Loucy (cell line): ENCODE measurements around the gene COLGALT1.

Source experiments
- H2AFZ ChIP-seq: fragments of 200-600 bp; sonication (generic); 2 replicates; pipeline ENCODE4 v1.6.0; 2016; ENCODE audit warnings: antibody characterized with exemption, mild to moderate bottlenecking, low read length, moderate library complexity
- H3F3A ChIP-seq: fragments of 200-600 bp; 2 replicates; pipeline ENCODE4 v1.6.0; 2016; ENCODE audit warnings: antibody characterized with exemption, low read depth, mild to moderate bottlenecking
- H3K27me3 ChIP-seq: fragments of 200-600 bp; sonication (generic); 2 replicates; pipeline ENCODE4 v1.6.1; 2014; ENCODE audit warnings: low read length, mild to moderate bottlenecking; ENCODE audit not compliant: insufficient read depth, poor library complexity, severe bottlenecking
- H3K36me3 ChIP-seq: fragments of 200-600 bp; sonication (generic); 2 replicates; pipeline ENCODE4 v1.6.1; 2016; ENCODE audit warnings: low read length; ENCODE audit not compliant: insufficient read depth
- H3K4me1 ChIP-seq: fragments of 200-600 bp; sonication (generic); 2 replicates; pipeline ENCODE4 v1.5.1; 2014; ENCODE audit warnings: low read length, mild to moderate bottlenecking; ENCODE audit not compliant: insufficient read depth, poor library complexity, severe bottlenecking
- H3K4me2 ChIP-seq: fragments of 200-600 bp; sonication (generic); 2 replicates; pipeline ENCODE4 v1.6.0; 2014; ENCODE audit warnings: antibody characterized with exemption, low read length, low read depth, mild to moderate bottlenecking; ENCODE audit not compliant: poor library complexity, severe bottlenecking
- H3K4me3 ChIP-seq: fragments of 200-600 bp; sonication (generic); 2 replicates; pipeline ENCODE4 v1.5.1; 2014; ENCODE audit warnings: low read length, mild to moderate bottlenecking, mixed read lengths; ENCODE audit not compliant: poor library complexity, severe bottlenecking
- H3K79me2 ChIP-seq: fragments of 200-600 bp; sonication (generic); 2 replicates; pipeline ENCODE4 v1.6.1; 2014; ENCODE audit warnings: low read length; ENCODE audit not compliant: insufficient read depth
- H3K9ac ChIP-seq: fragments of 200-600 bp; sonication (generic); 2 replicates; pipeline ENCODE4 v1.6.0; 2014; ENCODE audit warnings: mild to moderate bottlenecking, low read depth, low read length, moderate library complexity; ENCODE audit not compliant: poor library complexity, severe bottlenecking
- H3K9me2 ChIP-seq: fragments of 200-600 bp; sonication (generic); replicated peaks from 2 replicates; pipeline ENCODE4 v1.6.1; 2016; ENCODE audit warnings: low read depth, low read length, mixed read lengths
- H3K9me3 ChIP-seq: fragments of 200-600 bp; sonication (generic); 2 replicates; pipeline ENCODE4 v1.6.1; 2014; ENCODE audit warnings: mild to moderate bottlenecking, antibody characterized with exemption, low read length, low read depth; ENCODE audit not compliant: insufficient read depth
- H4K20me1 ChIP-seq: fragments of 200-600 bp; sonication (generic); 2 replicates; pipeline ENCODE4 v1.6.0; 2014; ENCODE audit warnings: antibody characterized with exemption, low read length, mild to moderate bottlenecking; ENCODE audit not compliant: insufficient read depth, poor library complexity, severe bottlenecking
- CTCF ChIP-seq: fragments of 200-600 bp; sonication (generic); conservative IDR thresholded peaks from 2 replicates; pipeline ENCODE4 v1.5.1; 2014; ENCODE audit warnings: mild to moderate bottlenecking, antibody characterized with exemption, low read length
- EZH2phosphoT487 ChIP-seq: fragments of 200-600 bp; IDR thresholded peaks from 2 replicates; pipeline ENCODE4 v1.6.1; 2018; ENCODE audit warnings: antibody characterized with exemption, mild to moderate bottlenecking, moderate library complexity, borderline replicate concordance

The COLGALT1 gene

GRCh38 chr19:17577457-17578097 is 22.1 kb downstream of the COLGALT1 start:
- Histone ChIP-seq H4K20me1 (peaks cover 3% of the 10 kb centered on the region), H3K36me3 (peaks cover 68% of the 10 kb centered on the region; the same call in 1 of the 2 replicates), H3K9me3 (no peaks in the 10 kb centered on the region), H3K27me3 (no peaks in the 10 kb centered on the region), H3F3A (no peaks in the 10 kb centered on the region), H3K4me1 (no peaks in the 10 kb centered on the region), H3K9ac (no peak overlapping the region), H3K9me2 (no peaks in the 10 kb centered on the region), H3K4me3 (no peak overlapping the region), H2AFZ (no peak overlapping the region), H3K4me2 (no peak overlapping the region), H3K79me2 (no peaks in the 10 kb centered on the region)
- TF ChIP-seq CTCF (no peak), EZH2phosphoT487 (no peak)

- no peaks in the 10 kb centered on the region for H3F3A ChIP-seq
- no peaks in the 10 kb centered on the region for H3K9me3 ChIP-seq
- no peaks in the 10 kb centered on the region for H3K4me1 ChIP-seq
- no peak overlapping the region for H3K9ac ChIP-seq
- no peaks in the 10 kb centered on the region for H3K27me3 ChIP-seq
- H3K79me2 ChIP-seq: no peaks in the 10 kb centered on the region
- peaks cover 3% of the 10 kb centered on the region for H4K20me1 ChIP-seq
- no peak overlapping the region for H3K4me3 ChIP-seq
- TF ChIP-seq EZH2phosphoT487 (no peak), CTCF (no peak)
- peaks cover 65% of the 10 kb centered on the region; the same call in 1 of the 2 replicates for H3K36me3 ChIP-seq
- no peak overlapping the region for H3K4me2 ChIP-seq
- no peak overlapping the region for H2AFZ ChIP-seq
- no peaks in the 10 kb centered on the region for H3K9me2 ChIP-seq
Measured at GRCh38 chr19:17579661-17580244, 24.3 kb downstream of the COLGALT1 start.

- Histone ChIP-seq H3K36me3 (peaks cover 62% of the 10 kb centered on the region; the same call in 1 of the 2 replicates), H3K4me3 (no peak overlapping the region), H3K4me1 (no peaks in the 10 kb centered on the region), H3K9ac (no peak overlapping the region), H3K27me3 (no peaks in the 10 kb centered on the region), H3K79me2 (no peaks in the 10 kb centered on the region), H4K20me1 (peaks cover 3% of the 10 kb centered on the region), H3K9me3 (no peaks in the 10 kb centered on the region), H3K4me2 (no peak overlapping the region), H3K9me2 (no peaks in the 10 kb centered on the region), H3F3A (no peaks in the 10 kb centered on the region), H2AFZ (no peak overlapping the region)
- TF ChIP-seq EZH2phosphoT487: no peak
- no peak; the same call in 1 of the 2 replicates for TF ChIP-seq CTCF
Measured at GRCh38 chr19:17580470-17581144, 25.2 kb downstream of the COLGALT1 start.
